T-helper 1 cell treated with Interleukin-12 subunit alpha and Interleukin-12 subunit beta and Interleukin-4 antibody, amounts not matched to agents 30 μg/mL and 1 μg/mL, for 36 hours (primary cell): ENCODE results near the gene MYZAP.

Experiments
- H3K27ac Mint-ChIP-seq: one replicate; pipeline ENCODE4 v1.8.0; 2021; ENCODE audit warnings: mild to moderate bottlenecking, mixed read lengths
- H3K27me3 Mint-ChIP-seq: one replicate; pipeline ENCODE4 v1.8.0; 2021; ENCODE audit warnings: low read depth, mixed read lengths
- H3K36me3 Mint-ChIP-seq: one replicate; pipeline ENCODE4 v1.8.0; 2021; ENCODE audit warnings: low read depth, mixed read lengths
- H3K4me1 Mint-ChIP-seq: one replicate; pipeline ENCODE4 v1.8.0; 2021; ENCODE audit warnings: low read depth, mixed read lengths
- H3K4me3 Mint-ChIP-seq: one replicate; pipeline ENCODE4 v1.8.0; 2021; ENCODE audit warnings: mild to moderate bottlenecking, moderate library complexity, mixed read lengths
- H3K9me3 Mint-ChIP-seq: one replicate; pipeline ENCODE4 v1.8.0; 2021; ENCODE audit warnings: mixed read lengths

MYZAP gene

DNA sequence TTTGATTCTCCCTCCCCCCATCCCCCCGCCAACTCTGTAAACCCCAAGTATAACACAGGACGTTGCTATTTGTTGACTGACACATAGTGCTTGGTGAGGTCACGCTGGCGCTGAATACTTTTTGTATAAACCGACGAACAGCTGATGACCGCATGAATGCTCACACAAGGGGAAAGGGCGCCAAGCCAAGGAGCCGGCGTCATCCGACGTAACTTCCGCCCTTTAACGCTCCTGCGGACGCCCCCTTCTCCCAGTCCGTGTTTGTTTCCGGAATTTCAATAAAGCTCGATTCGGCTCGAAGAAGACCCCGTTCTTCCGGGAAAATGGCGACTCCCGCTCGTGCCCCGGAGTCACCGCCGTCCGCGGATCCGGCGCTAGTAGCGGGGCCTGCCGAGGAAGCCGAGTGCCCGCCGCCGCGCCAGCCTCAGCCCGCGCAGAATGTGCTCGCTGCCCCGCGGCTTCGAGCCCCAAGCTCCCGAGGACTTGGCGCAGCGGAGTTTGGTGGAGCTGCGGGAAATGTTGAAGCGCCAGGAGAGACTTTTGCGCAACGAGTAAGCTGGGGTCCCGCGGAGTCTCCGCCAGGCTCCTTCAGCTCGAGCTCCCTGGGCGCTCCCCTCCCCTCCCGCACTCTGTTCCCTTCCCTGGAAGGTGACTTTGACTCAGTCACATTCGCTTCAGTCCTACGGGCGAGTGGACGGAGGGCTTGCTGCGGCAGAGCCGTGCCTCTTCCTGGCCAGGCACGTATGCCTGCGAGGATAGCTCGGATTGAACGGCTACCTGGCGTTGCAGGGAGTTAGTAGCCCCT, 114.9 kb downstream of the MYZAP start, which contains the start of gene POLR2M:
TSS of gene POLR2M (plus strand) at position 310 of the 805 bp plus-strand sequence. CDS start at position 439, 129 bp downstream.
- Mint-ChIP-seq H3K27ac (peak within 1 kb of the TSS; percentile 88), H3K4me1 (peaks cover 54% of the 10 kb centered on the region), H3K4me3 (peak within 1 kb of the TSS; percentile 82), H3K9me3 (no peaks in the 10 kb centered on the region), H3K27me3 (peaks cover 7% of the 10 kb centered on the region), H3K36me3 (peaks cover 26% of the 10 kb centered on the region)

DNA sequence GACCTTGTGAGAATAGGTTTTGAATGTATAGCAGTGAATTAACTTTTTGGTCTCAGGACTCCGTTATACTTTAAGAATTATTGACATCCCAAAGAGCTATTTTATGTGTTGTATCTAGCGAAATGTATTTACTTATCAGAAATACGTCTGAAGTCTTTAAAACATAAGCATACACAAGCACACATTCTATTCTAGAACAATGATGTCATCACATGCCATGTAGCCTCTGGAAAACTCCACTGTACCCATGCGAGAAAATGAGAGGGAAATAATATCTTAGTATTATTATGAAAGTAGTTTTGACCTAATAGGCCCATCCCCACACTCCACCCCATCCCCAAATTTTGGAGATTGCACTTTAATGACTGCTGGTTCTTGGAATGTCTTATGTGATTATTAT, 116.3 kb downstream of the MYZAP start:
- Mint-ChIP-seq H3K9me3 (no peaks in the 10 kb centered on the region), H3K4me1 (peaks cover 52% of the 10 kb centered on the region), H3K4me3 (peak overlapping the region; percentile 82), H3K27me3 (no peaks in the 10 kb centered on the region), H3K36me3 (peaks cover 37% of the 10 kb centered on the region), H3K27ac (peak overlapping the region; percentile 88)

DNA sequence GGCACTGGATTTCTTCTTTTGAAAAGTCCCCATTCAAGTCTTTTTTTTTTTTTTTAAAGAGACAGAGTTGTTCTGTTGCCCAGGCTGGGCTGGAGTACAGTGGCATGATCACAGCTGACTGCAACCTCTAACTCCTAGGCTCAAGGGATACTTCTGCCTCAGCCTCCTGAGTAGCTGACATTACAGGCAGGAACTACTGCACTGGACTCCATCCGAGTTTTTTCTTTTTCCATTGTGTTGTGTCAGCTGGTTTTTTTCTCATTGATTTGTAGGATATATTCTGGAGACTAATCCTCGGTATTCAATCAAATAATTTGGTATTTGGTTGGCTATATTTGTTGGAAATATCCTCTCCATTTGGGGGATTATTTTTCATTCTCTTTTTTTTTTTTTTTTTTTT, 126.6 kb downstream of the MYZAP start:
- H3K9me3 Mint-ChIP-seq, result peaks cover 4% of the 10 kb centered on the region
- peaks cover 1% of the 10 kb centered on the region for H3K4me1 Mint-ChIP-seq
- H3K27ac Mint-ChIP-seq, result no peak overlapping the region
- peaks cover 35% of the 10 kb centered on the region for H3K36me3 Mint-ChIP-seq
- no peak overlapping the region for H3K4me3 Mint-ChIP-seq
- no peaks in the 10 kb centered on the region for H3K27me3 Mint-ChIP-seq

GRCh38 chr15:57720867-57721266, 129.2 kb downstream of the MYZAP start:
- H3K4me1 Mint-ChIP-seq, result no peaks in the 10 kb centered on the region
- no peak overlapping the region for H3K4me3 Mint-ChIP-seq
- H3K9me3 Mint-ChIP-seq, result peaks cover 4% of the 10 kb centered on the region
- H3K36me3 Mint-ChIP-seq, result peaks cover 24% of the 10 kb centered on the region
- no peaks in the 10 kb centered on the region for H3K27me3 Mint-ChIP-seq
- no peak overlapping the region for H3K27ac Mint-ChIP-seq

DNA sequence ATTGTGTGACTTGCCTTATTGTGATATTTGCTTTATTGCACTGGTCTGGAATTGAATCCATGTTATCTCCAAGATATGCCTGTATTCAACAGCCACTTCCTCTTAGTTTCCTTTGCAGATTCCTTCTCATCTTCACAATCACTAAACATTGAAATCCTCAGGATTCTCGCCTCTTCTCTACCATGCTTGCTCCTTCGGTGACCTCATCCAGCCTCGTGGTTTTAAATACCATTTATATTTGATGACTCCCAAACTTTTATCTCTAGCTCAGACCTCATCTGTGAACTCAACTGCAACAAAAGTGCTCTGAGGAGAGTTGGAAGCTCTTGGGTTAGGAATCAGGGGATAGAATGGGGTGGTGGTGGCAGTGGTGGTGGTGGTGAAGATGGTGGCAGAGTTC, 134.7 kb downstream of the MYZAP start:
- Mint-ChIP-seq H3K9me3 (no peaks in the 10 kb centered on the region), H3K27me3 (no peaks in the 10 kb centered on the region), H3K4me3 (no peak overlapping the region), H3K4me1 (no peaks in the 10 kb centered on the region), H3K36me3 (peaks cover 4% of the 10 kb centered on the region), H3K27ac (no peak overlapping the region)

- Mint-ChIP-seq H3K27me3 (no peaks in the 10 kb centered on the region), H3K36me3 (peaks cover 4% of the 10 kb centered on the region), H3K27ac (no peak overlapping the region), H3K4me1 (no peaks in the 10 kb centered on the region), H3K4me3 (no peak overlapping the region), H3K9me3 (no peaks in the 10 kb centered on the region)
Measured at GRCh38 chr15:57727031-57727430, 135.3 kb downstream of the MYZAP start.

- Mint-ChIP-seq H3K4me3 (no peak overlapping the region), H3K27ac (no peak overlapping the region), H3K4me1 (no peaks in the 10 kb centered on the region), H3K36me3 (peaks cover 2% of the 10 kb centered on the region), H3K9me3 (no peaks in the 10 kb centered on the region), H3K27me3 (no peaks in the 10 kb centered on the region)
Measured at GRCh38 chr15:57728436-57728835, 136.7 kb downstream of the MYZAP start.

DNA sequence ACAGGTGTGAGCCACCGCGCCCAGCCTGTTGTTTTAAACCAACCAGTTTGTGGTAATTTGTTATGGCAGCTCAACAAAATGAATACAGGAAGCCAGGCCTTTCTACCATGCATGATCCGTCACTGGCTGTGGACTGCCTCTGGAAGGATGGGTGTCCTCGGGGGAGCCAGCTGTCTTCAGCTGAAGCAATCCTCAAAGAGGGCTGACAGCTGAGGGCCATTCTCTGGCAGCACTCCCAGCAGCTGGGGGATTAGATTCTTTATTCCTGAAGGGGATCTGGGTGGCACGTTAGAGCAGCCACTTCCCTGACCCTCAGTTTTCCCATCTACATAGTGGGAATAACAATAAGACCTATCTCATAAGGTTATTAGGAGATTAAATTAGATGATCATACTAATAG, 139.2 kb downstream of the MYZAP start:
- no peak overlapping the region for H3K4me3 Mint-ChIP-seq
- H3K9me3 Mint-ChIP-seq, result no peaks in the 10 kb centered on the region

DNA sequence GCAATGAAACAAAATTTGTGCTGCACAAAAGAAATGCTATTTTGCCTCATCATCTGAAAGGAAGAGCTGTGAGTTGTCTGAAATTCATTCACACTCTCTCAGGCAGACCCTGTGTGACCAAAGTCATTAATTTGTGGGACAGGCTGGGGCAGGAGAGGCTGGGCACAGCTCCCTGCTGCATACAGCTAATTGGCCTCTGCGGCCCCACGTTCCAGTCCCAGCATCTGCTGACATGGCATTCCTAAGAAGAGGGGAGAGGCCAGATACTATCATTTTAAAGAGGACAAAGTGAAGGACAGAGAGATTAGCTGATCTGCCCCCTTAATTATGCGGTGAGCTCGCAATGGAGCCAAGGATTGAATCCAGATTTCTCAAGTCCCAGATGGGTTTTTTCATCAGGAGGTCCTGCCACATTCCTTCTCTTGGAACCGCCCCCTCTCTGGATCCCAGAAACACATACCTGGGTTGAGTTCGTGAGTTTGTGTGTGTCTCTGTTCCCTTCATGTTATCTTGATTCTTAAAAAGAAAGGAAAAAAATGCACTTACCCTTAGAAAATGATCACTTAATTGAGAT, 139.9 kb downstream of the MYZAP start:
- Mint-ChIP-seq H3K27me3 (no peaks in the 10 kb centered on the region), H3K4me1 (no peaks in the 10 kb centered on the region), H3K27ac (no peak overlapping the region), H3K9me3 (peaks cover under 1% of the 10 kb centered on the region), H3K36me3 (no peaks in the 10 kb centered on the region), H3K4me3 (no peak overlapping the region)

More for the DNA sequence above, 139.2 kb downstream of the MYZAP start:
- Mint-ChIP-seq H3K27me3 (no peaks in the 10 kb centered on the region), H3K36me3 (no peaks in the 10 kb centered on the region), H3K27ac (no peak overlapping the region), H3K4me1 (no peaks in the 10 kb centered on the region)

- no peaks in the 10 kb centered on the region for H3K36me3 Mint-ChIP-seq
- H3K4me3 Mint-ChIP-seq, result no peak overlapping the region
- peaks cover 6% of the 10 kb centered on the region for H3K9me3 Mint-ChIP-seq
- H3K27ac Mint-ChIP-seq, result no peak overlapping the region
- H3K4me1 Mint-ChIP-seq, result peaks cover 3% of the 10 kb centered on the region
- H3K27me3 Mint-ChIP-seq, result peaks cover 6% of the 10 kb centered on the region
Measured at GRCh38 chr15:57732526-57733331, 141.0 kb downstream of the MYZAP start.

GRCh38 chr15:57734860-57735259, 143.2 kb downstream of the MYZAP start:
- Mint-ChIP-seq H3K4me1 (peaks cover 5% of the 10 kb centered on the region), H3K27ac (no peak overlapping the region), H3K9me3 (peaks cover 6% of the 10 kb centered on the region), H3K36me3 (no peaks in the 10 kb centered on the region), H3K27me3 (peaks cover 6% of the 10 kb centered on the region), H3K4me3 (no peak overlapping the region)
